Subcutaneous abdominal adipose tissue (tissue), 5 donors: ENCODE data around the gene EIF3F.

Experiments
- H3K27ac ChIP-seq: one replicate; pipeline ENCODE4 v1.7.0; 2013; ENCODE audit warnings: low read depth, mild to moderate bottlenecking, inconsistent platforms, low read length, moderate library complexity
- H3K27me3 ChIP-seq, 5 donors: one replicate each; pipeline ENCODE4 v1.7.0; 2013; ENCODE audit warnings: low read length in 5 of 5, inconsistent platforms in 1 of 5; ENCODE audit not compliant: control insufficient read depth in 5 of 5, insufficient read depth in 4 of 5
- H3K36me3 ChIP-seq, 5 donors: one replicate each; pipeline ENCODE4 v1.7.0; 2013; ENCODE audit warnings: low read length in 5 of 5; ENCODE audit not compliant: control insufficient read depth in 5 of 5, insufficient read depth in 5 of 5
- H3K4me1 ChIP-seq, 5 donors: one replicate each; pipeline ENCODE4 v1.7.0; 2013; ENCODE audit warnings: low read length in 5 of 5, mild to moderate bottlenecking in 3 of 5, moderate library complexity in 1 of 5; ENCODE audit not compliant: control insufficient read depth in 5 of 5, insufficient read depth in 5 of 5
- H3K4me3 ChIP-seq, 5 donors: one replicate each; pipeline ENCODE4 v1.7.0; 2013; ENCODE audit warnings: low read length in 5 of 5, low read depth in 1 of 5
- H3K9ac ChIP-seq, 5 donors: one replicate each; pipeline ENCODE4 v1.7.0; 2013; ENCODE audit warnings: low read length in 5 of 5, mild to moderate bottlenecking in 4 of 5, moderate library complexity in 3 of 5
- H3K9me3 ChIP-seq, 5 donors: one replicate each; pipeline ENCODE4 v1.7.0; 2013; ENCODE audit warnings: low read length in 5 of 5; ENCODE audit not compliant: control insufficient read depth in 5 of 5
- donor health status: healthy.
- donor health status: healthy.
- donor health status: healthy.
- donor health status: healthy.
- donor health status: healthy.

The EIF3F gene

DNA sequence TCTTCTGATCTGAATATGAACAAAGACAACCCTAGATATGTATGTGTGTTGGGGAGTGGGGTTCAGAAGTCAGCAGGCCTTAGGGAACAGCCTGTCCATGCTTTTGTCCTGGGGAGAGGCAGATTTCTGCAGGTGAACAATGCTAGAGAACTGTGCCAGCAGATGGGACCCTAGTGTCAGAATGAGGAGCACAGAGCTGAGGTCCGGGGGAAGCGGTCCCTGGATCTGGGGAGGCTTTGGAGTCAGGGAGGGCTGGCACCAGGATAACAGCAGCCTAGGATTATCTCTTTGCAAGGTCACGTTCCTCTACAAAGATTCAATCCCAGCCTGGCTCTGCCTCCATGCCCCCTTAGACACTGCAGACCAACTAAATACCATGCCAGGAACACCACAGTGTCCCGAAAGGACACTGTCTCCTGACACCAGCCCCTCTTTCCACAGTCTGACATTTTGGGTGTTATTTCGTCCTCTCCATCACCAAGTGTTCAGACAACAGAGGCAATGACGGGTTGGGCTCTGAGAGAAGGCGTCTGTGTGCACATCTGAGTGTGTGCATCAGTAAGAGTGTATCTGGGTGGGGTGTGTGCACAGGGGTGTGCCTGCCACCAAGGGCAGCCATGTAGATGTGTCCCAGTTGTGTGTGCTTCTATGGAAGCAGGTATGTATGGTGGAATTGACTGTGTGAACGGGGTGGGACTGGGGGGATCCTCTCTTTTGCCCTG lies 43.5 kb downstream of the EIF3F start:
- no peak overlapping the region for H3K4me3 ChIP-seq
- no peaks in the 10 kb centered on the region for H3K36me3 ChIP-seq
- peaks cover 0 to 34% (median 15%) of the 10 kb centered on the region in 5 donors for H3K27me3 ChIP-seq
- no peak overlapping the region for H3K27ac ChIP-seq
- no peaks in the 10 kb centered on the region for H3K9me3 ChIP-seq
- H3K9ac ChIP-seq = no peak overlapping the region
- H3K4me1 ChIP-seq = peaks cover 0 to 31% (median 20%) of the 10 kb centered on the region in 5 donors

DNA sequence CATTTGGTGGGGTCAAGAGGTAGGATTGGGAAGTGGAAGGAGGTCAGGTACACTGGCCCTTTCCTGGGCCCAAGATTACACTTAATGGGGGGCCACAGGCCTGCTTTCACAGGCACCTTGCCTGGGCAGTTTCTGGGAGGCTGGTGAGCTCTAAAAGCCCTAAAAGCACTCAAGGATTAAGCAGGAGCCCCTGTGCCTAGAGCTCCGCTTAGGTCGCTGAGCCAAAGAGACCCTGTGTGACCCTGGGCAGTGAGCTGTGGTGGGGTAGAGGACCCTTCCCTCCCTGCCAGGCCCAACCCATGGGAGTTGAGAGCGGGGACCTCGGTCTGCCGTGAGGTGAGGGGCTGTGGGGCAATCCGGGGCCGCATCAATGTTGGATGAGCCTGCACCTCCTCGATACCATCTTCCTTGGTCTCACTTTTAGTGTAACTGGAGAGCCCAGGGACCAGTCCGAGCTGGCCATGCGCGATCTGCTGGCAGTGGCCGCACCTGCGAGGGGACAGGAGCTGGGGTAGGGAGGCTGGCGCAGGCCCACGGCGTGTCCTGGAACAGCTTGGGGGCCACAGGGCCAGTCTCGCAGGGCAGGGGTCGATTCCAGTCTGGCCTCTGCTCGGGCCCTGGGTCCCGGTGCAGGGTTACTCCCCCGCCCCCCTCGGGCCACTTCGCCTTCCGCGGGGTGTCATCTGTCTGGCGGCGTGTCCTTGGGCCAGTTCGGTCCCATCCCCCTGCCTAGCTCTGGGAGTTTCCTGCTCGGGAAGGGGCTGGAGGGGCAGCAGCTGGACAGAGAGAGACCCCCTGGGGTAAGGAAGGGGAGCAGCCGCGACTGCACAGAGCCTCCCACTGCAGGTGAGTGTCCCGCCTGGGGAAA lies 44.3 kb downstream of the EIF3F start:
- Histone ChIP-seq H3K4me3 (no peak overlapping the region), H3K27me3 (peaks cover 0 to 34% (median 15%) of the 10 kb centered on the region in 5 donors), H3K9me3 (no peaks in the 10 kb centered on the region), H3K36me3 (no peaks in the 10 kb centered on the region), H3K9ac (no peak overlapping the region), H3K4me1 (peaks cover 0 to 35% (median 24%) of the 10 kb centered on the region in 5 donors), H3K27ac (no peak overlapping the region)

- no peak overlapping the region for H3K9ac ChIP-seq
- H3K4me1 ChIP-seq = peaks cover 0 to 35% (median 24%) of the 10 kb centered on the region in 5 donors
- peaks cover 0 to 34% (median 15%) of the 10 kb centered on the region in 5 donors for H3K27me3 ChIP-seq
- H3K36me3 ChIP-seq = no peaks in the 10 kb centered on the region
- no peaks in the 10 kb centered on the region for H3K9me3 ChIP-seq
- no peak overlapping the region for H3K27ac ChIP-seq
- H3K4me3 ChIP-seq = no peak overlapping the region
These were observed 45.0 kb downstream of the EIF3F start for GRCh38 chr11:8032122-8032521.

DNA sequence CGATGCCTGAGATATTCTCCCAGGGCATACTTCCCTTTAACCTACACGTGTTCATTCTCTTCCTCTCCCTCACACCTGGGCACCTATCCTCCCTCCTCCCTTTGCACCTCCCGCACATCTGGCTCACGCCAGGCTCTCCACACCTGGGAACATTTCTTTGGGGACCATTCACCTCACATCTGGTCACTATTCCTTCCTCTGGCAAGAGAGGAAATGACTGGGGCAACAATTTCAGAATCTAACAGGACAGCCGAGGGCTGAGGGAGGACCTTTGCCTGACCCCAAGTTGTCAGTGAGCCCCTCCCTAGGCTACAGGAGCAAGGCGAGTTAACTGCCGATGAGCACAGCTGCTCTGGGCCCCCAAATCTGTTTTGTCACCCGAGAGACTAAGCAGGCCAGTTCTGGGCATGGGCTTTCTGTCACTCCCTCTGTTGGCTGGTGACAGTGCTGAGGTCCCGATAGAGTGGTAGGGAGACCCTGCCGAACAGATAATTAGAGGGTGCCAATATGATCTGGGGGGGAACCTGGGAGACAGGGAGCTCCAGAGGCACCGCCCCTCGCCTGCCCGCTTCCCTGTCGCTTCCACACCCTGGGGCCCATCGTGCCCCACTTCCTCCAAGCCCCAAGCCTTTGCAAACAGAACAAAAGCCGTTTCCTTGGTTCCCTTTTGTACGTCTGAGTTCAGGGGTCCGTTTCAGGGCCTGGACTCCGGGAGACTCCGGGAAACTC lies 45.6 kb downstream of the EIF3F start:
- H3K4me3 ChIP-seq = no peak overlapping the region
- peaks cover 0 to 34% (median 15%) of the 10 kb centered on the region in 5 donors for H3K27me3 ChIP-seq
- peak overlapping the region in 1 of 5 donors; percentile 35 for H3K9ac ChIP-seq
- H3K4me1 ChIP-seq = peaks cover 0 to 35% (median 24%) of the 10 kb centered on the region in 5 donors
- H3K36me3 ChIP-seq = no peaks in the 10 kb centered on the region
- H3K9me3 ChIP-seq = no peaks in the 10 kb centered on the region
- no peak overlapping the region for H3K27ac ChIP-seq

GRCh38 chr11:8033305-8034105 lies 46.4 kb downstream of the EIF3F start:
- Histone ChIP-seq H3K36me3 (no peaks in the 10 kb centered on the region), H3K9ac (peak overlapping the region in 1 of 5 donors; percentile 43), H3K4me3 (no peak overlapping the region), H3K4me1 (peaks cover 0 to 35% (median 24%) of the 10 kb centered on the region in 5 donors), H3K9me3 (no peaks in the 10 kb centered on the region), H3K27ac (no peak overlapping the region), H3K27me3 (peaks cover 0 to 34% (median 15%) of the 10 kb centered on the region in 5 donors)

GRCh38 chr11:8034106-8034585 lies 47.0 kb downstream of the EIF3F start:
- H3K27ac ChIP-seq = no peak overlapping the region
- H3K4me1 ChIP-seq = peaks cover 0 to 35% (median 24%) of the 10 kb centered on the region in 5 donors
- no peaks in the 10 kb centered on the region for H3K9me3 ChIP-seq
- H3K36me3 ChIP-seq = no peaks in the 10 kb centered on the region
- no peak overlapping the region for H3K9ac ChIP-seq
- H3K27me3 ChIP-seq = peaks cover 0 to 34% (median 15%) of the 10 kb centered on the region in 5 donors
- no peak overlapping the region for H3K4me3 ChIP-seq

DNA sequence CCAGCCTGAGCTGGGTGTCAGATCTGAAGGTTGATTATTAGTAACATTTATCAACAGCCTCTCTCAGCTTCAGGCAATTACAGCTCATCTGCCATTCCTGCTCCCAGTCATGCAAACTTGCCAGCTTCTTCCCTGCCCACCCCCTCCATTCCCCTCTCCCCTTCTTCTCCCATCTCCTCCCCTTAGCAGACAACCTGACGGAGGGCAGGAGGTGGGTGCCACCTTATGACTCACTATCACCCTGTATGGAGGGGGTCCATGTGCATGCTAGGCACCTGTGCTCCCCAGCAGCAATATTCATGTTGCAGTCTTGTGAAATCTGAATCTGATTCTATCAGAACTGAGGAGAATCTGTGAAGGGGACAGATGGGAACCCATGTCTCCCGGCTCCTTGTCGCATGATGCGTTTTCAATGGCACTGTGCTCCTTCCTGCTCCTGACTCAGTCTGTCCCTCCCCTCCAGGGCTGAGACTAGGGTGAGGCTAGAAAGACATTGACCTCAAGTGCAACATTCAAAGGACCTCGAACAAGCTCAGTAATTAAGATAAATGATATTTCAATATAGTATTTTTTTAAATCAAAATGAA lies 47.6 kb downstream of the EIF3F start:
- H3K36me3 ChIP-seq = no peaks in the 10 kb centered on the region
- H3K4me1 ChIP-seq = peaks cover 0 to 35% (median 24%) of the 10 kb centered on the region in 5 donors

GRCh38 chr11:8035200-8035855 lies 48.2 kb downstream of the EIF3F start:
- no peak overlapping the region for H3K27ac ChIP-seq

More for the DNA sequence above, 47.6 kb downstream of the EIF3F start:
- Histone ChIP-seq H3K27me3 (peaks cover 0 to 33% (median 15%) of the 10 kb centered on the region in 5 donors), H3K27ac (no peak overlapping the region), H3K9ac (no peak overlapping the region), H3K4me3 (no peak overlapping the region), H3K9me3 (no peaks in the 10 kb centered on the region)

More at GRCh38 chr11:8035200-8035855, 48.2 kb downstream of the EIF3F start:
- Histone ChIP-seq H3K36me3 (no peaks in the 10 kb centered on the region), H3K4me3 (no peak overlapping the region), H3K9me3 (no peaks in the 10 kb centered on the region), H3K9ac (no peak overlapping the region), H3K27me3 (peaks cover 0 to 27% (median 11%) of the 10 kb centered on the region in 5 donors), H3K4me1 (peaks cover 0 to 35% (median 24%) of the 10 kb centered on the region in 5 donors)
